ENCODE measurements around the gene PRKG1.

- TF ChIP-seq CTCF (IDR thresholded peaks at IDR 0.05; ENCODE audit: low read depth, low read length, missing input control) (no peak), MAX (IDR thresholded peaks at IDR 0.05) (no peak), SP1 (IDR thresholded peaks at IDR 0.05) (no peak), NR2F2 (IDR thresholded peaks at IDR 0.05) (no peak), FOXA2 (IDR thresholded peaks at IDR 0.05) (no peak), TAF1 (conservative IDR thresholded peaks at IDR 0.05) (no peak), HNF4G (IDR thresholded peaks at IDR 0.05) (no peak), ZBTB33 (IDR thresholded peaks at IDR 0.05) (no peak)
Observed at GRCh38 chr10:51141010-51141409, 66.7 kb downstream of the PRKG1 start.
